ENCODE results near the gene UTP14C. TPM values are rescaled to one million over a fixed set of nuclear protein-coding genes. Genes with fewer than 3 reads are reported as not detected.
"Not testable (repeated sequence)": the region's sequence is repeated elsewhere in the genome, so short reads cannot be mapped to it uniquely, and the experiment has no call there.

Gene UTP14C
- total RNA-seq = 17.2 and 17.3 TPM in 2 replicates
- polyA plus RNA-seq (2012) = 9.2 TPM

- no peak for DNase-seq (ENCODE audit: low read depth)
Observed at GRCh38 chr13:52024481-52024880, at the start of gene UTP14C. Gene UTP14C, plus strand, starts transcription at chr13:52024691. Its CDS starts 4,114 bp downstream, at chr13:52028805.

GRCh38 chr13:51976423-51976822 lies 48.1 kb upstream of the UTP14C start:
- no peak for DNase-seq (ENCODE audit: low read depth)

DNA sequence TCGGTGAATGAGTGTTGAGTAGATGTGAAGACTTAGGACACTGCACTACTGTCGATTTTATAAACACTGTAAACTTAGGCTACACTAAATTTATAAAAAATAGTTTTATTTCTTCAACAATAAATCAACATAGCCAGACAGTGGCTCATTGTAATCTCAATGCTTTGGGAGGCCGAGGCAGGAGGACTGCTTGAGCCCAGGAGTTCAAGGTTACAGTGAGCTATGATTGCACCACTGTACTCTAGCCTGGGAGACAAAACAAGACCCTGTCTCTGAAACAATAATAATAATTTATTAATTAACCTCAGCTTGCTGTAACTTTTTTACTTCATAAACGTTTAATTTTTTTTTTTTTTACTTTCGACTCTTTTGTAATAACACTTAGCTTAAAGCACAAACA lies 47.6 kb upstream of the UTP14C start:
- DNase-seq (ENCODE audit: low read depth) = no peak

DNA sequence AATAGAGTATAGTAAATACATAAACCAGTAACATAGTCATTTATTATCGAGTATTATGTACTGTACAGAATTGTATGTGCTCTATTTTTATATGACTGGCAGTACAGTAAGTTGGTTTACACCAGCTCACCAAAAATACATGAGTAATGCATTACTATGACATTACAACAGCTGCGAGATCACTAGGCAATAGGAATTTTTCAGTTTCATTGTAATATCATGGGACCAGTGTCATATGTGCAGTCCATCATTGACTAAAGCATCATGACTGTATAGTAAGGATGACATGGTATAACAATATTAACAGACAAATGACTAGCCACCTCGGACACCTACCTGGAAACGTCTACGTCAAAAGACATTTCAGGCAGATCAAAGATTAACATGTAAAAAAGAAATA lies 46.9 kb upstream of the UTP14C start:
- DNase-seq (ENCODE audit: low read depth) = no peak

DNA sequence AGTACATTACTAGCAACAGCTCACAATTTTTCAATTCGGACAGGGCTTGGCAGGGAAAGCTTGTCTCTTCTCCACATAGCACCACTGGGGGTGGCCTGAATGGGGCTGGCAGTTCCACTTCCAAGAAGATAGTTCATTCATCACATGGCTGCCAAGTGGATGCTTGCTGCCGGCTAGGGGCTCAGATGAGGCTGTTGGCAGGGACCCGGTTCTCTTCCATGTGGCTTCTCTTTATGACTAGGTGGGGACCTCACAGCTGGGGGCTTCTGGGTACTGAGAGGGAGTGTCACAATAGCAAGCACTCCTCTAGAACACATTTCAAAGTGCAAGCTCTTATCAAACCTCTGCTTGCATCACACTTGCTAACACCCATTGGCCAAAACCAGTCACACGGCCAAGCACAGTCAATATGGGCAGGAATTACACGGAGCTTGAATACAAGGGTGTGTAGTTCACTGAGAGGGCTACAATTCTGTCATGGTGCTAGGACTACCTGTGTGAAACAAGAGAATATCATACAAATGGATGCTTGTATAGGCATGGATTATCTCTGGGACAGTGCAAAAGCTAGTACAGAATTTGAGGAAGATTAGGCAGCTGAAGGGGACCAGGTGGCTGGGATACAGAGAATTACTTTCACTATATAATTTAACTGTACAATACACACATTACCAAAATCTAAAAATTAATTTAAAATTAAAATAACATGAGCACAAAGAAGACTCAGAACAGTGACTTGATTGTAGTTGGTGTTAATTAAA lies 45.5 kb upstream of the UTP14C start:
- DNase-seq (ENCODE audit: low read depth) = no peak

DNA sequence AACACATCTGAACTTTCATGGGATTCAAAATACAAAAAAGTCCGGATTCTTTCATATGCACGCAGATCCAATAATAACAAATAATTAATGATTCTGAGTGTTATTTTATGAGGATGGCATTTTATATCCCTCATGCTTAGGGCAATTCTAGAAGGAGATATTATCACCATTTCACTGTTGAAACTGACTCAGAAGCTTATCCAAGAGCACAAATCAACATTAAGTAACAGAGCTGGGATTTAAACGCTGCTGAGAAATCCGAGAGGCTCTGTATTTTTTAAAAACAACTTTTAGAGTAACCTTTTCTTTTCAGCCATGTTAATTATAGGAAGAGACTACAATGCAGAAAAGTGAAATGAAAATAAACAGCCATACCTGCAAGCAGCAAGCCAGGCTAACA lies 43.6 kb upstream of the UTP14C start:
- no peak for DNase-seq (ENCODE audit: low read depth)

DNA sequence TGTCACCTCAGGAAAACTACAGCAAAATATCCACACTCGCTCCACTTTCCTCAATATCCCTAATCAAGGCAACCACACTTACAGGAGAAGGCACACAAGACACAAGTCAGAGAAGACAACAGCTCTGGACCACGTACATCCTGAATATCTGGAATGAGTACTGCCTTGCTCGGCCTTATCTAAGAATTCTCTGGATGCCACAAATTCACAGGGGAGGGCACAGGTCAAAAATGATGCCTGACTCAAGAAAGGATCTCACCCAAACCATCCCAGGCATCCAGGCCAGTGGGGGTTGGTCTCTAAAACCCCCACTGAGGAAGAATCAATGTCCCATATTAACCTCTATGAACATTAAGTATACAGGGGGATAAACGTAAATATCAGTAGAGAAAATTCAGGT lies 43.1 kb upstream of the UTP14C start:
- DNase-seq (ENCODE audit: low read depth) = peak; percentile 31

DNA sequence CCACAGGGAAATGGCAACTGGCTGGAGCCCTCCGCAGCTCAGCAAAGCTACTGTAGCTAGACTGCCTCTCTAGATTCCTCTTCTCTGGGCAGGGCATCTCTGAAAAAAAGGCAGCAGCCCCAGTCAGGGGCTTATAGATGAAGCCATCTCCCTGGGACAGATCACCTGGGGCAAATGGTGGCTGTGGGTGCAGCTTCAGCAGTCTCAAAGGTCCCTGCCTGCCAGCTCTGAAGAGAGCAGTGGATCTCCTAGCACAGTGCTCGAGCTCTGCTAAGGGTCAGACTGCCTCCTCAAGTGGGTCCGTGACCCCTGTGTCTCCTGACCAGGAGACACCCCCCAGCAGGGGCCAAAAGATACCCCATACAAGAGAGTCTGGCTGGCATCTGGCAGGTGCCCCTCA lies 41.2 kb upstream of the UTP14C start:
- DNase-seq (ENCODE audit: low read depth) = not testable (repeated sequence)

GRCh38 chr13:51984904-51985303 lies 39.6 kb upstream of the UTP14C start:
- not testable (repeated sequence) for DNase-seq (ENCODE audit: low read depth)

DNA sequence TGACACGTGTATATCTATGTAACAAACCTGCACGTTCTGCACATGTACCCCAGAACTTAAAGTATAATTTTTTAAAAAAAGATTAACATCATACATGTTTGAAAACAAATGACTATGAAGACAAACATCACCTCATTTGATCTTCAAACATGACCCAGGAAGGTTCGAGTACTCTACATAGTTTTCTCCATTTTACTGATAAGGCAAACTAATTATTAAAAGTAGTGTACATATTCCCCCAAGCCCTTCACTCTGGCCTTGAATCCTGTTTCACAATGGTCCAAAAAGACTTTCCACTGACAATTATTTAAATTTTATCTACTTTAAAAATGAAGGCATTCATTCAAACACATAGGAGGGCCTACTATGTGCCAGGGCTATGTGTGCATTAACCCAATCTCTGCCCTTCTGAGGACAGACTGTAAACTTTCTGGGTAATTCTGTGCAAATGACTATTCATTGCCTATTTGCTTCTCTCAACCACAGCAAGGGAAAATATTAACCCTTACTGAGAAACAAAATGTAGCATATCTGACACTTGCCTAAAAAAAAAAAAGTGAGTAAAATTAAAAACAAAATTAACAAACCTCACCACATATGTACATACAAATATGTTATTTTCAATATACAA lies 35.4 kb upstream of the UTP14C start:
- DNase-seq (ENCODE audit: low read depth) = no peak

GRCh38 chr13:51993713-51994112 lies 30.8 kb upstream of the UTP14C start:
- no peak for DNase-seq (ENCODE audit: low read depth)

DNA sequence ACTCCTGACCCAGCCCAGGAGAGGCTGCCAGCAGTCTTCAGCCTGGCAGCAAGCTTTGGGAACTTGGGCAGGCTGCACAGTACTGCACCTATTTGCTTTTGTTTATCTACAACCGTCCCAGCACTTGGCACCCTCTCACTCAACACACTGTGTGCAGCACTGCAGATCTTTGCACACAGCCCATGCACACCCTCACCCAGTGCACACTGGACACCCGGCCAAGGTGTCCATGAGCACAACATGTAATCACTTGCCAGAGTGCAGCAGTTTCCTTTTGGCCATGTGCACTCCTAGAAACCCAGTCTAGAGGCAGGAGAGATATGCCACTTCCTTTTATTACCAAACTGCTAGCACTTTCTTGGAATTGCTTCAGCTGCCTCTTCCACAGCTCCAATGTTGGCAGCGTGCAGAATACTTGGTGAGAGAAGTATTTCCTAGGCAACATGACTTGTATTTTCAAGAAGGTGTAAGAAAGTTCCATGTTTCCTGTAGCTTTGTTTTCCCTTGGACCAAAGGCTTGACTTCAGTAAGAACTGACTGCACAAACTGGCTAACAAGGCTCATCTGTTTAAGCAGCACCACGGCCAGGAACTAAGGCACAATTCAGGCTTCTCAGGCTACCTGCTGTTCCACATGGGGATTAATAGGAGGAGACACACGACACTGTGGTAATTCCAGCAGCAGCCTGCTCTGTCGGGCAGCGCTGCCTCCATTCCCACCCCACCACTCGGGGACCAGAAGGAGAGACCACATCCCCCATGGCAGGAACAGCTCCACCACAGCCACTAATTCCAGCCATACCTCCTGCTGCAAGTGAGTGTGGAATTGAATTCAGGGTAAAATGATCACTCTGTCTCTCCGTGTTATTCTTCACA lies 28.6 kb upstream of the UTP14C start:
- peak; percentile 43 for DNase-seq (ENCODE audit: low read depth)

- no peak for DNase-seq (ENCODE audit: low read depth)
Observed at GRCh38 chr13:51996641-51997040, 27.9 kb upstream of the UTP14C start.

DNA sequence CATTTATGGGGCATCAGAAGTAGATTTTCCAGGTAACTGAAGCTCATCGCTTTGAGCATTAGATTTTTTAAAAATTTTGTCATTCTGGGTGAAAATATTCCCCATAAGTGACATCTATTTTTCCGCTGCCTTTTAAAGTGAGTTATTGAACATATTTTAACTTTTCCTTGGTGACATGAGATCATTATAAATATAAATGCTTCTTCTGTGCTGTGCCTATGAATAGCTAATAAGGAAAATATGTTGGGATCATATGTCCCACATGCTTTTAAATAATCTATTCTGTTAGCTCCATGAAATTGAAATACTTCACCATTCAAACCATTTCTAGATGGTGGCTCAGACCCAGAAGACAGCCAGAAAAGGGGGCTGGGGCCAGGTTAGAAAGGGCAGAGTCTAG lies 27.3 kb upstream of the UTP14C start:
- no peak for DNase-seq (ENCODE audit: low read depth)

DNA sequence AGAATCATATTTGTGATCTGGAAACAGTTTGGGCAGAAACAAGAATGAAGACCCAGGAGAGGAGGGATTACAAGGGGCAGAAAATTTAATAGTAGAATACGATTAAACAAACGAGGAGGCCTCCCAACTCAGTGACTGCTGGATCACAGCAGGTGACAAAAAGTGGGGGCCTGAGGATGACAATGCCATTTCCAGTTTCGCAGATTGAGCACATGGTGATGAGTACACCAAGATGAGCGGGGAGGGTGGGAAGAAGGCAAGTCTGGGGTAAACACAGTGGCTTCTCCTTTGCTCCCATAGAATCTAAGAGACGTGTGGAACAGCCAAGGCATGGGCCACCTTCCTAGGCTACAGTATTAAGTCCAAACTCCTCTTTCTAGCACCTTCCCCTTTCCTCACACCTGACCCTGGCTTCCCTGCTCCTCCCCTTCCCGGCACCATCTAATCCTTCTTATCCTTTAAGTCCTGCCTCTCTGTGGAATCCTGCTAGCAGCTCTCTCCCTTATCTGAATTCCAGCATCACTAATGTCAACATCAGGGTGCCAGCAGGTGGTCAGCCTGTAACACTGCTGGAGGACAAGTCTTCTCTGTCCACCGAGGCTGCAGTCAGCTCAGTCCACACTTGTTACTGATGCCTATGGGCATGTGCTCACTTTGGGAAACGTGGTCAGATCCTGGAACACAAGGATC lies 26.7 kb upstream of the UTP14C start:
- DNase-seq (ENCODE audit: low read depth) = peak; percentile 53

GRCh38 chr13:51998723-51999509 lies 25.6 kb upstream of the UTP14C start:
- peak; percentile 47 for DNase-seq (ENCODE audit: low read depth)

DNA sequence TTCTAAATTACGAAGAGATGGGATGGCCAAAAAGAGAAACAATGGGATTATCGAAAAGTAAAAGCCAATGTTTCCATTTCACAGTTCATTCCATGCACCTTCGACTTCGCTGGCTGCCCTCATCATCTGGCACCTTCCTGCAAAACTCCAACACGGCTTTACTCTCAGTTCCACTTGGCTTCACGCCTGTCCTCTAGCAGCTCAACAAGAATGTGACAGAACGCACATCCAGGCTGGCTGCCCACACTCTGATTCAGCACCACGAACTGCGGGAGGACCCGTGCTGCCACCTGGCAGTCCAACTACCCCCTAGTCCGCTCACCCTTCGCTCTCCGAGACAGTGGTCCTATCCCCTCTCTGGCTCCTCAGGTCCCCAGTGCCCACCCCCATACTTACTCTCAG lies 25.0 kb upstream of the UTP14C start:
- peak; percentile 29 for DNase-seq (ENCODE audit: low read depth)

GRCh38 chr13:51999921-52000320 lies 24.6 kb upstream of the UTP14C start:
- DNase-seq (ENCODE audit: low read depth) = no peak

DNA sequence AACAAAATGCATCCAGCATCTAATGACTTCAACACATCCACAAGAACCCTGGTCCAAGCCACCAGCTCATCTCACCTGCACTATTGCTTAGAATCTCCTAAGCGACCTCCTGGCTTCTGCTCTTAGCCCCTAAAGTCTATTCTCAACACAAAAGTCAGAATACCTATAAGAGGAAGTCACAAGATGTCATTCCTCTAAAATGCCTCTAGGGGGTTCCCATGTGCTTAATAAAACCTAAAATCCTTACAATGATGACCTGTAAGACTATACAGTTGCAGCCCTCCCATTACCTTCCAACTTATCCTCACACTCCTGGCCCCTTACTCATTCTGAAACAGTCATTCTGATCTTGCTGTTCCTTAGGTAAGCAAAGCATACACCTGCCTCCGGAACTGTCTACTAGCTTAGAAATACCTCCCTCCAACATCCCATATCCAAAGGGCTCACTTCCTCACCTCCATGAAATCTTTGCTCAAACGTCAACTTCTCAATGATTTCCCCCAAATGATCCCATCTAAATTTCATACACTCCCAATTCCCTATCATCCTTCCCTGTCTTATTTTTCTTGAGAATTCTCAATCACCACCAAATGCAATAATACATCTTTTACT lies 23.3 kb upstream of the UTP14C start:
- DNase-seq (ENCODE audit: low read depth) = peak; percentile 25

DNA sequence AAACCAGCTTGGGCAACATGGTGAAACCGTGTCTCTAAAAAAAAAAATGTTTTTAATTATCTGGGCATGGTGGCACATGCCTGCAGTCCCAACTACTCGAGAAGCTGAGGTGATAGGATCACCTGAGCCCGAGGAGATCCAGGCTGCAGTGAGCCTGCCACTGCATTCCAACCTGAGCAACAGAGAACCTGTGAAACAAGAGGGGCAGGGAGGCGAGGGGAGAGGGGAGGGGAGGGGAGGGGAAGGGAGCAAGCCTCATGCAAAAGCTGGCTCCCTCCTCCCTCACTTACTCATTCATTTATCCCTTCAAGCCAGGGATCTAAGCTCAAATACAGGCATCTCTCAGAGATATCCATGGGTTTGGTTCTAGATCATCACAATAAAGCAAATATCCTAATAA lies 22.1 kb upstream of the UTP14C start:
- no peak for DNase-seq (ENCODE audit: low read depth)

All from myocyte (in vitro differentiated cells).